GM18498 (cell line): ENCODE measurements around the gene MRPS18C.
"Not testable (repeated sequence)": the region's sequence is repeated elsewhere in the genome, so short reads cannot be mapped to it uniquely, and the experiment has no call there.

Source experiments
- ATAC-seq: cut with Tn5 transposase; IDR thresholded peaks from one replicate; pipeline ENCODE4 v1.9.1; 2021; ENCODE audit warnings: mild to moderate bottlenecking, moderate library complexity; ENCODE audit not compliant: unreplicated experiment

The MRPS18C gene

DNA sequence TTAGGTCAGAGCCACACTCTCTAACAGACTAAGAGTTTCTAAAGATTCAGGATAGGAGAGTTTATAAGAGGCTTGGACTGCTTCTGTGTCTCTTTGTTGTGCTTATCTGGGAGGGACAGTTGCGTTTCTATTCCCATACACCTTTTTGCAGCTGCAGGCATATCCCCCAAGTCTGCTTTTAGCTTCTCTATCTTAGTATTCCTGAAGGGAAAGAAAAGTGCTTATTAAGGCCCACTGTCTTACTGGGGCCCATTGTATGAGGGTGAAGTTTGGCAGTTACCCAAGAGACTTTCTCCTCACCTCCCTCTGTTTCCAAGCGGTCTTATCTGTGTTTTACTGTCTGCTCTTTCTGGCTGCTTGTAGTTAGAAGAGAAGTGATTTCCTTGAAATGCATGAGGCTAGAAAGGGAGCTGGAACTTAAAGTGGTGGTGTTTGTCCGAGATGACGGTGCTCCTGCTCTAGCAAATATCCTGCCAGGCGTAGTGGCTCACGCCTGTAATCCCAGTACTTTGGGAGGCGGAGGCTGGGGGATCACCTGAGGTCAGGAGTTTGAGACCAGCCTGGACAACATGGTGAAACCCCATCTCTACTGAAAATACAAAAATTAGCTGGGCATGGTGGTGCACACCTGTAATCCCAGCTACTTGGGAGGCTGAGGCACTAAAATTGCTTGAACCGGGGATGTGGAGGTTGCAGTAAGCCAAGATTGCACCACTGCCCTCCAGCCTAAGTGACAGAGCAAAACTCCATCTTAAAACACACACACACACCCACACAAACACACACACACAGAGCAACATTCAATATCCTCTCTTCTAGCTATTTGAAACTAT is 40.4 kb downstream of the MRPS18C start:
- ATAC-seq = not testable (repeated sequence)

DNA sequence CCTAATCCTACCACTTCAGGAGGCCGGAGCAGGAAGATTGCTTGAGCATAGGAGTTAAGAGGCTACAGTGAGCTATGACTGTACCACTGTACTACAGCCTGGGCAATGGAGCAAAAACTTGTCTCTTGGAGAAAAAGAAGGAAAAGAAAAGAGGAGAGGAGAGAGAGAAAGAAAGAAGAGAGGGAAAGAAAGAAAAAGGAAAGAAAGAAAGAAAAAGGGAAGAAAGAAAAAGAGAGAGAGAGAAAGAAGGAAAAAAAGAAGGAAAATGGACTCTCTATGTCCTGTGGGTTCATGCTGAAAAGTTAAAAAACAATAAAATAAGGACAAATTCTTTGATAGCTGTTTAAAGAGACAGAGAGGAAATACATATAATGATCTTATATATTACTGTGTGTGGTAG is 42.3 kb downstream of the MRPS18C start:
- no peak for ATAC-seq

DNA sequence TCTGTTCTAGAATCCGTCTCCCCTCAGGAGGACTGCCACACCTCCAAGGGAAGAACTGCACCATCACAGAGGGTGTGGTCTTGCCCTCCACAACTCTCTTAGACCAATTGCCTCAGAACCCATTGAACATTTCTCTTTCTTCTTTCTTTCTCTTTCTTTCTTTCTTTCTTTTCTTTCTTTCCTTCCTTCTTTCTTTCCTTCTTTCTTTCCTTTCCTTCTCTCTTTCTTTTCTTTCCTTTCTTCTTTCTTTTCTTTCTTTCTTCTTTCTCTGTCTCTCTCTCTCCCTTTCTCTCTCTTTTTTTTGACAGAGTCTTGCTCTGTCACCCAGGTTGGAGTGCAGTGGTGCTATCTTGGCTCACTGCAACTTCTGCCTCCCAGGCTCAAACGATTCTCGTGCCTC is 45.8 kb downstream of the MRPS18C start:
- not testable (repeated sequence) for ATAC-seq

DNA sequence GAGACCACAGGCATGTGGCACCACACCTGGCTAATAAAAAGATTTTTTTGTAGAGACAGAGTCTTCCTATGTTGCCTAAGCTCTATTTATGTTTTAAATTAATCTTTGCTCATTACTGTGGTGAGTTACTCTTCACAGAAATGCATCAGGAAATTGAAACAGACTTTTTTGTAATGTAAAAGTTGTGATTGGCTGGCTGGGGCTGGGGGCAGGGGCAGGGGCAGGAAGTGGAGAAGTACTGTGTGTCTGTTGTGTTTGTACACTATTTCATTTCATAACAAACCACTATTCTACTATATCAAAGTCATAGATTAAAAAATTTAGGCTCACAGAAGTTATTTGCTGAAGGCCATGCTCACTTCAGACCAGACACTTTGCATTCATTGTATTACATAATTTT is 48.1 kb downstream of the MRPS18C start:
- no peak for ATAC-seq

DNA sequence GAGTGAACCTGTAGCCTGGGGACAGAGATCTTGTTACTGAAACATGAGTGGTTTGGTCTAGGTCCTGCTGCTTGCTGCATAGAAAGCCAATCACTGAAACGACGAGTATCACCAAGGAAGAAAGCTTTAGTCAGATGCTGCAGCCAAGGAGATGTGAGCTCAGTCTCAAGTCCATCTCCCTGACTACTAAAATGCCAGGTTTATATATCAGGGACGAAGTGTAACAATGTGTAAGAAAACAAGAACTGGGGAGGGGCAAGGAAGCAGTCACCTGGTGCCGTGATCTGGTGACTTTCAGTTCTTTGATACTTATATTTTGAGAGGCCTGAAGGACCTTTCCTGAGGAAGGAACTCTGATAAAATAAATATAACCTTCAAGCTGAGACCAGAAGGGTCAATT is 48.6 kb downstream of the MRPS18C start:
- no peak for ATAC-seq

DNA sequence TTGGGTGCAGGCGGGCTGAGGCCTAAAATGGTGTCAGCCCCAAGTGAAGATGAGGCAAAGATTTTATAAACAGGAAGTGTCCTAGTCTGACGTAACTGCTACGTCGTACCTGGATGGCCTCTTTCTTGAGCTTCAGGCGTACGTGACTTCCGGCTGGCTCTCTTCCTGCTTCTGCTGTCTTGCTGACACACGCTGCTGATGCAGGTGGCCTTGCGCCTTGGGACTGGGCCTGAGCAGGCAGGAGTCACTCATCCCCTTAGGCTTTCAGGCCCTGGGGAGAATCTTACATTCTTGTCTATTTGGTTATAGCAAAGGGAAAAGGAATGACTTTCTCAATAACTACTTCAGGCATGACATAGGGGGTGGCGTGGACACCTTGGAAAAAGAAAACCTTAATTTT is 49.1 kb downstream of the MRPS18C start:
- no peak for ATAC-seq

DNA sequence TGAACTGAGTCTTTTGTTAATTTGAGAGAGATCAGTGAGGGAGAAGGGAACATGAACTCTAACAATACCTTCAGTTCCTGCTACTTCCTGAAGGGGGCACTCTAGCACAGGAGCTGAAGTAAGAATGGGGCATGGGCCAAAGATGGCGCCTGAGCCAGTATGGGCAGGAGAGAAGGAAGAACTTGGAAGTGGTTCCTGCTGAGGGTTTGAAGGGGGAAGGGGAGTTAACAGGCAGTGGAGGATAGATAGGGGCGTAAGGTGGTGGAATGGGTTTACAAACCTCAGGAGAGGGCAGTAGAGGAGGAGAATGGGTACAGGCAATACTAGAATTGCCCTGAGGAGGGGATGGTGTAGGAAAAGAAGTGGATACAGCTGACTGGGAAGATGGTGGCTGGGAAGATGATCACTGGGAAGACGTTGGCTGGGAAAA is 53.3 kb downstream of the MRPS18C start:
- not testable (repeated sequence) for ATAC-seq

DNA sequence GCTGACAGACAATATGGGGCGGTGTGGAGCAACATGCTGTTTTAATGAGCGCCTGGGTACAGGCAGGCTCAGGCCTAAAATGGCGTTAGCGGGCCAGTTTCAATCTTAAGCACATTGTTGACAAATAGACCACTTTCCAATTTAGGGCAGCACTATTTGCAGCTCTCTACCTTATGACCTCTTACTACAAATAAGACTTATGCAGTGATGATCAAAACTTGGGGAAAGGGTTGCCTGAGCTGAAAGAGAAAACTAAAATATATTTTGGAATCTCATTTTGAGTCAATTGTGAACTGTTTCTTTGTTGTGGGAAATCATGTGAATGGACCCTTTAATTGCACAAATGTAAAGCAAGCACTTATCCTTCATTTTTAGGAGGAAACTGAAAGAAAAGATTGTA is 54.6 kb downstream of the MRPS18C start:
- no peak for ATAC-seq
